Measurements from ENCODE around the gene ZMYND15. TPM values are rescaled to one million over a fixed set of nuclear protein-coding genes. Genes with fewer than 3 reads are reported as not detected.

ZMYND15 gene
- total and polyA plus RNA-seq, 2 donors (not counting 3 experiments of a cell fraction or from before 2014, with no cell fraction given) = 0.12 to 0.44 TPM

DNA sequence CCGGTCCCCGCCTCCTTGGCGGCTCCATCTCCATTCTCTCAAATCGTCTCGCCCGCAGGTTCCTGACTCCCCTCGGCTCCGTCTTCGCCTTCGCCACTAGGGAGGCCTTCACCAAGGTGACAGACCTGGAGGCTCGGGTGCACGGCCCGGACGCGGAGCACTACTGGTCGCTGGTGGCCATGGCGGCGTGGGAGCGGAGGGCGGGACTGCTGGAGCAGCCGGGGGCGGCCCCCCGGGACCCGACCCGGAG is 50.0 kb downstream of the ZMYND15 start:
- no peaks in the 10 kb centered on the region for H3K36me3 ChIP-seq (ENCODE audit: control insufficient read depth in 2 of 2, extremely low read depth in 1 of 2, insufficient read depth in 2 of 2, low read length in 2 of 2)
- H3K4me2 ChIP-seq (ENCODE audit: insufficient read depth, low read length) = peak overlapping the region; percentile 6
- H3K27ac ChIP-seq (ENCODE audit: insufficient read depth, low read depth, low read length) = no peak overlapping the region
- H4K20me1 ChIP-seq (replicated peaks; ENCODE audit: control insufficient read depth, extremely low read depth, insufficient read depth, low read length) = no peaks in the 10 kb centered on the region
- ChIA-PET POLR2A (interaction anchor here (0.6 kb wide), 1 partner anchor 69 kb away, joined by 5 read pairs; no protein-coding TSS in a partner anchor), CTCF (interaction anchor here (0.5 to 5.9 kb wide), 25 partner anchors 11 to 222 kb away, joined by 3 to 65 read pairs (median 9); partner anchors contain the start of genes ARRB2, C17orf107, CHRNE and MED11)
- H3K4me1 ChIP-seq (ENCODE audit: control insufficient read depth, extremely low read depth, insufficient read depth, low read length) = peaks cover 24% of the 10 kb centered on the region
- intact Hi-C loops (cut with micrococcal nuclease) (loop anchor here (5.0 kb wide), 1 partner anchor 113 kb away; the partner anchor contains the start of gene CHRNE), dilution Hi-C loops (cut with MboI; ENCODE audit: extremely low pct_ligation_motif_present, low sequenced_read_pairs) (no loop called here)
- no peak overlapping the region for H3K9ac ChIP-seq (replicated peaks; ENCODE audit: extremely low read depth, insufficient read depth, low read length)
- H3K27me3 ChIP-seq (ENCODE audit: control insufficient read depth in 2 of 2, insufficient read depth in 2 of 2, low read length in 2 of 2) = peaks cover 3 to 8% of the 10 kb centered on the region in 2 experiments
- H3K4me3 ChIP-seq (replicated peaks in 1 of 3; ENCODE audit: insufficient read depth in 1 of 3, low read depth in 1 of 3, low read length in 3 of 3) = peak overlapping the region; percentile 10 to 65 (median 25)
- no peaks in the 10 kb centered on the region for H3K9me3 ChIP-seq (replicated peaks; ENCODE audit: control insufficient read depth, insufficient read depth, low read length)
- no peaks in the 10 kb centered on the region for H3K79me2 ChIP-seq (ENCODE audit: control insufficient read depth, insufficient read depth, low read length)
- H3K9me1 ChIP-seq (replicated peaks; ENCODE audit: control insufficient read depth, extremely low read depth, insufficient read depth, low read length) = no peaks in the 10 kb centered on the region
- TF ChIP-seq EZH2 (IDR thresholded peaks at IDR 0.05; ENCODE audit: borderline replicate concordance, low read depth, low read length, severe bottlenecking) (no peak), POLR2A (IDR thresholded peaks at IDR 0.05; ENCODE audit: low read depth, low read length) (no peak), GATA2 (IDR thresholded peaks at IDR 0.05; ENCODE audit: insufficient read depth, insufficient read length, low read depth, low read length) (no peak)
- TF ChIP-seq, protein P1, sequence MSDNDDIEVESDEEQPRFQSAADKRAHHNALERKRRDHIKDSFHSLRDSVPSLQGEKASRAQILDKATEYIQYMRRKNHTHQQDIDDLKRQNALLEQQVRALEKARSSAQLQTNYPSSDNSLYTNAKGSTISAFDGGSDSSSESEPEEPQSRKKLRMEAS (IDR thresholded peaks at IDR 0.05; ENCODE audit: insufficient read depth, insufficient read length) = no peak
- no TSS peak for BruUV-seq (replicated peaks)
- H2AFZ ChIP-seq (ENCODE audit: low read depth, low read length) = peak overlapping the region; percentile 35
- DNase-seq (ENCODE audit: low read depth, low spot score) (no peak), FAIRE-seq (no peak)

GRCh38 chr17:4789951-4790704 is 50.5 kb downstream of the ZMYND15 start:
- FAIRE-seq (peak; percentile 90), DNase-seq (ENCODE audit: low read depth, low spot score) (peak; percentile 88)
- TF ChIP-seq JUN (IDR thresholded peaks at IDR 0.05; ENCODE audit: borderline replicate concordance, insufficient read depth, insufficient read length, low read depth) = no peak
- TF ChIP-seq POLR2AphosphoS5 (IDR thresholded peaks at IDR 0.05; ENCODE audit: insufficient read depth, low read depth, low read length) = peak; percentile 81
- peak; percentile 77 to 82 for TF ChIP-seq CTCF (IDR thresholded peaks at IDR 0.05; ENCODE audit: extremely low read depth in 1 of 2, insufficient read depth in 1 of 2, low read depth in 1 of 2, low read length in 2 of 2)
- TF ChIP-seq, protein P1 (IDR thresholded peaks at IDR 0.05; ENCODE audit: insufficient read depth, insufficient read length) = no peak
- TF ChIP-seq GATA2 (IDR thresholded peaks at IDR 0.05; ENCODE audit: insufficient read depth, insufficient read length, low read depth, low read length) = no peak
- no peak for TF ChIP-seq FOS (IDR thresholded peaks at IDR 0.05; ENCODE audit: borderline replicate concordance, insufficient read depth, low read length)
- peak; percentile 88 for TF ChIP-seq POLR2A (IDR thresholded peaks at IDR 0.05; ENCODE audit: low read depth, low read length)
- TF ChIP-seq EZH2 (IDR thresholded peaks at IDR 0.05; ENCODE audit: borderline replicate concordance, low read depth, low read length, severe bottlenecking) = no peak
- peak; percentile 49 for TF ChIP-seq MYC (IDR thresholded peaks at IDR 0.05; ENCODE audit: low read depth, low read length)
- BruUV-seq (replicated peaks) = no TSS peak
- CTCF ChIA-PET = interaction anchor here (0.5 to 5.9 kb wide), 37 partner anchors 10 to 226 kb away, joined by 3 to 65 read pairs (median 6); partner anchors contain the start of genes ARRB2, C17orf107, CHRNE and MED11
- no peaks in the 10 kb centered on the region for H3K9me3 ChIP-seq (replicated peaks; ENCODE audit: control insufficient read depth, insufficient read depth, low read length)
- no peaks in the 10 kb centered on the region for H3K36me3 ChIP-seq (ENCODE audit: control insufficient read depth in 2 of 2, extremely low read depth in 1 of 2, insufficient read depth in 2 of 2, low read length in 2 of 2)
- H3K4me3 ChIP-seq (replicated peaks in 1 of 3; ENCODE audit: insufficient read depth in 1 of 3, low read depth in 1 of 3, low read length in 3 of 3) = peak overlapping the region; percentile 10 to 65 (median 25)
- no peaks in the 10 kb centered on the region for H4K20me1 ChIP-seq (replicated peaks; ENCODE audit: control insufficient read depth, extremely low read depth, insufficient read depth, low read length)
- intact Hi-C loops (cut with micrococcal nuclease) = loop anchor here (1.0 to 5.0 kb wide), 3 partner anchors 45 to 112 kb away; partner anchors contain the start of genes CHRNE and MED11
- H3K9ac ChIP-seq (replicated peaks; ENCODE audit: extremely low read depth, insufficient read depth, low read length) = peak overlapping the region; percentile 46
- H3K4me2 ChIP-seq (ENCODE audit: insufficient read depth, low read length) = peak overlapping the region; percentile 6
- peaks cover 24% of the 10 kb centered on the region for H3K4me1 ChIP-seq (ENCODE audit: control insufficient read depth, extremely low read depth, insufficient read depth, low read length)
- H3K27ac ChIP-seq (ENCODE audit: insufficient read depth, low read depth, low read length) = peak overlapping the region; percentile 14
- dilution Hi-C loops (cut with MboI; ENCODE audit: extremely low pct_ligation_motif_present, low sequenced_read_pairs) = no loop called here
- H3K9me1 ChIP-seq (replicated peaks; ENCODE audit: control insufficient read depth, extremely low read depth, insufficient read depth, low read length) = no peaks in the 10 kb centered on the region
- POLR2A ChIA-PET = interaction anchor here (0.6 to 0.7 kb wide), 3 partner anchors 11 to 80 kb away, joined by 3 to 5 read pairs (median 3); partner anchors contain the start of gene ARRB2
- H2AFZ ChIP-seq (ENCODE audit: low read depth, low read length) = peak overlapping the region; percentile 35
- H3K79me2 ChIP-seq (ENCODE audit: control insufficient read depth, insufficient read depth, low read length) = no peaks in the 10 kb centered on the region
- peaks cover 2 to 6% of the 10 kb centered on the region in 2 experiments for H3K27me3 ChIP-seq (ENCODE audit: control insufficient read depth in 2 of 2, insufficient read depth in 2 of 2, low read length in 2 of 2)
